Measurements from ENCODE around the gene MET.
"Not testable (repeated sequence)": the region's sequence is repeated elsewhere in the genome, so short reads cannot be mapped to it uniquely, and the experiment has no call there.

MET gene

GRCh38 chr7:116643148-116643547, 28.8 kb upstream of the MET start:
- H3K9ac ChIP-seq (ENCODE audit: low read length); H3K36me3 ChIP-seq (ENCODE audit: insufficient read depth, low read length); H3K4me3 ChIP-seq (ENCODE audit: low read depth in 1 of 2, low read length in 2 of 2); H3K27ac ChIP-seq (ENCODE audit: low read depth, low read length); H3K4me1 ChIP-seq (ENCODE audit: insufficient read depth, low read length); H3K27me3 ChIP-seq (ENCODE audit: control insufficient read depth in 1 of 2, insufficient read depth in 2 of 2, low read length in 2 of 2); H3K9me3 ChIP-seq (ENCODE audit: low read length): not testable (repeated sequence)

- Histone ChIP-seq H3K4me3 (ENCODE audit: low read depth in 1 of 2, low read length in 2 of 2) (no peak overlapping the region), H3K36me3 (ENCODE audit: insufficient read depth, low read length) (no peaks in the 10 kb centered on the region), H3K27me3 (ENCODE audit: control insufficient read depth in 1 of 2, insufficient read depth in 2 of 2, low read length in 2 of 2) (no peaks in the 10 kb centered on the region), H3K9ac (ENCODE audit: low read length) (no peak overlapping the region), H3K4me1 (ENCODE audit: insufficient read depth, low read length) (no peaks in the 10 kb centered on the region), H3K27ac (ENCODE audit: low read depth, low read length) (no peak overlapping the region), H3K9me3 (ENCODE audit: low read length) (no peaks in the 10 kb centered on the region)
Measured at GRCh38 chr7:116644628-116645027, 27.4 kb upstream of the MET start.

GRCh38 chr7:116647290-116647689, 24.7 kb upstream of the MET start:
- H3K27me3 ChIP-seq (ENCODE audit: control insufficient read depth in 1 of 2, insufficient read depth in 2 of 2, low read length in 2 of 2) = no peaks in the 10 kb centered on the region
- no peak overlapping the region for H3K9ac ChIP-seq (ENCODE audit: low read length)
- no peaks in the 10 kb centered on the region for H3K36me3 ChIP-seq (ENCODE audit: insufficient read depth, low read length)
- no peak overlapping the region for H3K27ac ChIP-seq (ENCODE audit: low read depth, low read length)
- H3K4me3 ChIP-seq (ENCODE audit: low read depth in 1 of 2, low read length in 2 of 2) = no peak overlapping the region
- no peaks in the 10 kb centered on the region for H3K4me1 ChIP-seq (ENCODE audit: insufficient read depth, low read length)
- no peaks in the 10 kb centered on the region for H3K9me3 ChIP-seq (ENCODE audit: low read length)

GRCh38 chr7:116647861-116648260, 24.1 kb upstream of the MET start:
- no peak overlapping the region for H3K27ac ChIP-seq (ENCODE audit: low read depth, low read length)
- H3K4me1 ChIP-seq (ENCODE audit: insufficient read depth, low read length) = no peaks in the 10 kb centered on the region
- H3K4me3 ChIP-seq (ENCODE audit: low read depth in 1 of 2, low read length in 2 of 2) = no peak overlapping the region
- no peaks in the 10 kb centered on the region for H3K36me3 ChIP-seq (ENCODE audit: insufficient read depth, low read length)
- no peaks in the 10 kb centered on the region for H3K27me3 ChIP-seq (ENCODE audit: control insufficient read depth in 1 of 2, insufficient read depth in 2 of 2, low read length in 2 of 2)
- no peaks in the 10 kb centered on the region for H3K9me3 ChIP-seq (ENCODE audit: low read length)
- no peak overlapping the region for H3K9ac ChIP-seq (ENCODE audit: low read length)

GRCh38 chr7:116650436-116650835, 21.6 kb upstream of the MET start:
- Histone ChIP-seq H3K27ac (ENCODE audit: low read depth, low read length) (no peak overlapping the region), H3K36me3 (ENCODE audit: insufficient read depth, low read length) (no peaks in the 10 kb centered on the region), H3K27me3 (ENCODE audit: control insufficient read depth in 1 of 2, insufficient read depth in 2 of 2, low read length in 2 of 2) (no peaks in the 10 kb centered on the region), H3K4me1 (ENCODE audit: insufficient read depth, low read length) (no peaks in the 10 kb centered on the region), H3K9me3 (ENCODE audit: low read length) (no peaks in the 10 kb centered on the region), H3K9ac (ENCODE audit: low read length) (no peak overlapping the region), H3K4me3 (ENCODE audit: low read depth in 1 of 2, low read length in 2 of 2) (no peak overlapping the region)

- Histone ChIP-seq H3K4me3 (ENCODE audit: low read depth in 1 of 2, low read length in 2 of 2) (no peak overlapping the region), H3K4me1 (ENCODE audit: insufficient read depth, low read length) (no peaks in the 10 kb centered on the region), H3K36me3 (ENCODE audit: insufficient read depth, low read length) (no peaks in the 10 kb centered on the region), H3K9me3 (ENCODE audit: low read length) (no peaks in the 10 kb centered on the region), H3K27me3 (ENCODE audit: control insufficient read depth in 1 of 2, insufficient read depth in 2 of 2, low read length in 2 of 2) (no peaks in the 10 kb centered on the region), H3K9ac (ENCODE audit: low read length) (no peak overlapping the region), H3K27ac (ENCODE audit: low read depth, low read length) (no peak overlapping the region)
Measured at GRCh38 chr7:116652793-116653192, 19.2 kb upstream of the MET start.

- no peaks in the 10 kb centered on the region for H3K9me3 ChIP-seq (ENCODE audit: low read length)
- no peaks in the 10 kb centered on the region for H3K4me1 ChIP-seq (ENCODE audit: insufficient read depth, low read length)
- no peak overlapping the region for H3K27ac ChIP-seq (ENCODE audit: low read depth, low read length)
- no peaks in the 10 kb centered on the region for H3K36me3 ChIP-seq (ENCODE audit: insufficient read depth, low read length)
- no peaks in the 10 kb centered on the region for H3K27me3 ChIP-seq (ENCODE audit: control insufficient read depth in 1 of 2, insufficient read depth in 2 of 2, low read length in 2 of 2)
- no peak overlapping the region for H3K9ac ChIP-seq (ENCODE audit: low read length)
- no peak overlapping the region for H3K4me3 ChIP-seq (ENCODE audit: low read depth in 1 of 2, low read length in 2 of 2)
Measured at GRCh38 chr7:116653204-116653603, 18.8 kb upstream of the MET start.

- Histone ChIP-seq H3K27me3 (ENCODE audit: control insufficient read depth in 1 of 2, insufficient read depth in 2 of 2, low read length in 2 of 2) (no peaks in the 10 kb centered on the region), H3K9me3 (ENCODE audit: low read length) (no peaks in the 10 kb centered on the region), H3K27ac (ENCODE audit: low read depth, low read length) (no peak overlapping the region), H3K4me1 (ENCODE audit: insufficient read depth, low read length) (no peaks in the 10 kb centered on the region), H3K9ac (ENCODE audit: low read length) (no peak overlapping the region), H3K4me3 (ENCODE audit: low read depth in 1 of 2, low read length in 2 of 2) (no peak overlapping the region), H3K36me3 (ENCODE audit: insufficient read depth, low read length) (no peaks in the 10 kb centered on the region)
Measured at GRCh38 chr7:116653646-116654045, 18.4 kb upstream of the MET start.

GRCh38 chr7:116659248-116659647, 12.7 kb upstream of the MET start:
- H3K4me1 ChIP-seq (ENCODE audit: insufficient read depth, low read length); H3K4me3 ChIP-seq (ENCODE audit: low read depth in 1 of 2, low read length in 2 of 2); H3K27me3 ChIP-seq (ENCODE audit: control insufficient read depth in 1 of 2, insufficient read depth in 2 of 2, low read length in 2 of 2); H3K9me3 ChIP-seq (ENCODE audit: low read length); H3K9ac ChIP-seq (ENCODE audit: low read length); H3K36me3 ChIP-seq (ENCODE audit: insufficient read depth, low read length); H3K27ac ChIP-seq (ENCODE audit: low read depth, low read length): not testable (repeated sequence)

GRCh38 chr7:116661865-116662264, 10.1 kb upstream of the MET start:
- Histone ChIP-seq H3K9ac (ENCODE audit: low read length) (no peak overlapping the region), H3K4me3 (ENCODE audit: low read depth in 1 of 2, low read length in 2 of 2) (no peak overlapping the region), H3K4me1 (ENCODE audit: insufficient read depth, low read length) (no peaks in the 10 kb centered on the region), H3K27ac (ENCODE audit: low read depth, low read length) (no peak overlapping the region), H3K27me3 (ENCODE audit: control insufficient read depth in 1 of 2, insufficient read depth in 2 of 2, low read length in 2 of 2) (no peaks in the 10 kb centered on the region), H3K9me3 (ENCODE audit: low read length) (no peaks in the 10 kb centered on the region), H3K36me3 (ENCODE audit: insufficient read depth, low read length) (no peaks in the 10 kb centered on the region)

GRCh38 chr7:116663744-116664143, 8.3 kb upstream of the MET start:
- Histone ChIP-seq H3K36me3 (ENCODE audit: insufficient read depth, low read length) (no peaks in the 10 kb centered on the region), H3K9me3 (ENCODE audit: low read length) (no peaks in the 10 kb centered on the region), H3K27me3 (ENCODE audit: control insufficient read depth in 1 of 2, insufficient read depth in 2 of 2, low read length in 2 of 2) (no peaks in the 10 kb centered on the region), H3K4me1 (ENCODE audit: insufficient read depth, low read length) (no peaks in the 10 kb centered on the region), H3K4me3 (ENCODE audit: low read depth in 1 of 2, low read length in 2 of 2) (no peak overlapping the region), H3K27ac (ENCODE audit: low read depth, low read length) (no peak overlapping the region), H3K9ac (ENCODE audit: low read length) (no peak overlapping the region)

- Histone ChIP-seq H3K9me3 (ENCODE audit: low read length) (no peaks in the 10 kb centered on the region), H3K4me3 (ENCODE audit: low read depth in 1 of 2, low read length in 2 of 2) (no peak overlapping the region), H3K27ac (ENCODE audit: low read depth, low read length) (no peak overlapping the region), H3K36me3 (ENCODE audit: insufficient read depth, low read length) (no peaks in the 10 kb centered on the region), H3K27me3 (ENCODE audit: control insufficient read depth in 1 of 2, insufficient read depth in 2 of 2, low read length in 2 of 2) (no peaks in the 10 kb centered on the region), H3K9ac (ENCODE audit: low read length) (no peak overlapping the region), H3K4me1 (ENCODE audit: insufficient read depth, low read length) (no peaks in the 10 kb centered on the region)
Measured at GRCh38 chr7:116665332-116665996, 6.5 kb upstream of the MET start.
